Smooth muscle cell of the brain vasculature (primary cell): Measurements from ENCODE around the gene GRM8.
"Not testable (repeated sequence)": the region's sequence is repeated elsewhere in the genome, so short reads cannot be mapped to it uniquely, and the experiment has no call there.

Experiments
- DNase-seq: peaks from one replicate; pipeline ENCODE4 v3.0.0-alpha.2; 2012; ENCODE audit warnings: low read depth, low spot score

GRM8 gene

DNA sequence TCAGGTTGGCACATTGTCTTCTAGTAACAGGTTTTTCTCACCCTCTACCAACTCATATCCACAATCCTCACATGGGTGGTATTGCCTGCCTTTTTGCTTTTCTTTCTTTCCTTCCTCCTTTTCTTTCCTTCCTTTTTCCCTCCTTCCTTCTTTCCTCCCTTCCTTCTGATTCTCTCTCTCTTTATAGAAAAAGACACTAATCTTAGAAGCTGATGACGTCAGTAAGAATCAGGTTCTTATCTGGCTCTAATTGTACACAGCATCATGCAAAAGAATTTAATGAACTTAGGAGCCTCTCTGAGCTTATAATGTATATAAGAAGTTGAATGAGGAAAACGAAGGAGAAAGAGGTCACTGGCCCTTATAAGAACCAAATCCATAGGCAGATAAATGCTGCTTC is 328.3 kb downstream of the GRM8 start:
- no peak for DNase-seq

DNA sequence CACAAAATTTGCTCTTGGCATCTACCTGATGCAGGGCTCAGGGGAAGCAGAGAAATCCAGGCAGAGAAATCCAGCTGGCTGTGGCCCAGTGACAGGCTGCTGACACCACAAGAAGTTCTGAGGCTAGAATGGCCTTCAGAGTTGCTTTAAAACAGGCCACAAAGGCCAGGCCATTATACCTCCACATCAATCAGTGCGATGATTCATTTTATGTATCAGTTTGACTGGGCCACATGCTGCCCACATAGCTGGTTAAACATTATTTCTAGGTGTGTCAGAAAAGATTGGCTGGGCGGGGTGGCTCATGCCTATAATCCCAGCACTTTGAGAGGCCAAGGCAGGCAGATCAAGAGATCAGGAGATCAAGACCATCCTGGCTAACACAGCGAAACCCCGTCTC is 341.1 kb downstream of the GRM8 start:
- DNase-seq = not testable (repeated sequence)

DNA sequence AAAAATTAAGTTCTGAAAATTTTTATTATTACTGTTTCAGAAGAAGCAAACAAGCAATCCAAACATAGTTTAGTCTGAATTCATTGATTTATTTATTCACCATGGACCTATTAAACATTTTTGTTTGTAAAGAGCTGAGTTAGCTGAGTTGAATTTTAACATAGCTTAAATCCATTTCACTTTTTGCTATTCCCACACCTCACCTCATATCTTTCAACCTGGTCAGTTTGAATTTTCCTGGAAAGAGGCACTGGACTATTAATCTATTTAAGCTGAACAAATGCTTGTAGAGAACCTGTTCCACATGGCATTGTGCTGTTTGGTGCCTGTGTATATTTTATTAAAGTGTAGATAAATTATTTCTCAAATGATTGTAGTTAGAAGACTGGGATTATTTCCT is 344.2 kb downstream of the GRM8 start:
- DNase-seq = not testable (repeated sequence)

DNA sequence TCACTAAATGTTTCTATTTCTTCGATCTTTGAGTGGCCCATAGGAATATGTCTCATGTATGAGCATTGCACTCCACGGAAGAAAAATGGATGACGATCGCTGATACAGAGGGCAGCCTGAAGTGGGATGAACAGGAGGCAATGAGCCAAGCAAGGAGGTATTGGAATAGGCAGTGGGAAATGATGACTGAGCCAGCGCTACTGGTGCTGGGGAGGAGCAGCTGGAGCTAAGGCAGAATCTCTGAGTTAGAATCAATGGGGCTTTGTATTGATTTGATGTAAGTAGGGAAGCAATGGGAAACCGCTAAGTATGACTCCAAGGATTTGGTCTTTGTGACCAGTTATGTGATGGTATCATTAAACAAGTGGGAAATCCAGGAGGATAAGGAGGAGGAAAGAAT is 345.1 kb downstream of the GRM8 start:
- not testable (repeated sequence) for DNase-seq

DNA sequence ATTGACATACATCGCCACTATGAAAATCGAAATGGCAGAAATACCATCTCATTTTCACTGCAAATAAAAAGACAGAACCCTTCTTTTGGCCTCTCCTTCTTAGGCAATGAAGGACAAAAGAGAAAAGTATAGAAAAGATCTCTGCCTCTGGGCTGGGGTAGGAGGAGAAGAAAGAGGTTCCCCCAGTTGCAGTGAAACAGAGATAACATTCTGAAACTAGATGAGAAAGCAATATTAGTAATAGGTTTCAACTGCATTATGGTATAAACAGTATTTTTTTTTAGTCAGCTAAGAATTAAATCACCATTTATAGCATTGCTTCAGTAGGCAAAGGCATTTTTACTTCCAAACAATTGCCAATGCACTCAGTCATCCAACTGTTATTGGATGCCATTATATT is 347.5 kb downstream of the GRM8 start:
- DNase-seq = not testable (repeated sequence)

DNA sequence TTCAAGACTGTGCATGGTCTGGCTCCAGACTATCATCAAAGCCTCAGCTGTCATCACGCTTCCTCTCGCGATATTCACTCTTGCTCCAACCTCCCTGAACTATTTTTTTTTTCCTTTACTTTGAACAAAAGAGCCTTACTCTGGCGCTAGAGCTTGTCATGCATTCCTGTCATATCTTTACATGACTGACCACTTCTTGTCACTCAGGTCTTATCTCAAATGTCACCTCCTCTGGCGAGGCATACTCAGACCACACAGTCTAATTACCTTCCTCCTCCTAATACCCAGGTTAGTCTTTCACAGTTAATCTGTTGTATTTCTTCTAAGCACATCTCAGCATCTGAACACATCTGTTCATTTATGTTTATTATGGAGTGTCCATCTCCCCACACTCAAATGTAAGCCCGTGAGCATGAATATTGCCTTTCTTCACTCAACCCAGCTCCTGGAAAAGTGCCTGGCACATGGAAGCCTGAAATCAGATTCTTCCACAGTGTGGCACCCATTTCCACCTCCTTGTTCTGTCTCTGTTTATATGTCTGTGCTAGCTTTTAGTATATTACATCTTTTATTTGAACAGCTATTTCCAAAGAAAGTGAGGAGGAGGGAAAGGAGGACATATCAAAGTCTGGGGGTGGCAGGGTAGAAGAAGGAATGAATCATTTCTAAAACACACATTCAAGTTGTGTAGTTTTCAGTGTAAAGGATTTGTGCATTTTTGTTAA is 351.5 kb downstream of the GRM8 start:
- DNase-seq = not testable (repeated sequence)

DNA sequence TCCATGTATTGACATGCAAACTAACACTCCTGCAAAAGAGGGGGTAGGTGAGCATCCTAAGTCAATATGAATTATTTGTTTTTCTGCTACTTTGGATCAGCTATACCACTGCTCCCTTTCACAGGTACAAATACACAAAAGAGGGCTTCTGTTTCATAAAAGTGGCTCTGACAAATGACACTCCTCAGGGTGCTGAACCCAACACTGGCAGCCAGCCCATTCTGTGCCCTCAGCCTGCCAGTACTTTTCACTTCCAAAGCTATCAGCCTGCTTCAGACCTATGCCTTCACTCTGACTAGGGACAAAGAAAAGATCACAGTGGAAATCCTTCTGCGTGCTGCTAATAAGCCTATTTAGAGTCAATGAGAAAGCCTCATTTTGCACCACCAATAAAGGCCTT is 364.8 kb downstream of the GRM8 start:
- not testable (repeated sequence) for DNase-seq

DNA sequence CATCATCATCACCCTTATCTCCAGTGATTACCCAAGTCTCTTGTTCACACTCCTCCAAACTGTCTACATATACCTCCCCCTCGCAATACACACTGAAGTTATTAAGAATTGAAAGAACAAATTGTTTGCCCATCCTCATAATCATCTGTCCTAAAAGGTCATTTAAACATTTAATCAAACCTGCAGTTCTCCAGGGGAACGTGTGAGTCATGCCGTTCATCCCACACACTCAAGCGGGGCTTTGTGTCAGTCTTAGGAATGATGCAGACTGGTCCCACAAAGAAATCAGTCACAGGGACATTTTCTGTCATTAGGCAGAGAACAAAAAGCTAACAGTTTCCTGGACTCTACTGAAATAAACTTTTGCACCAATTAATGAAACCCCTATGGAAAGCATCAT is 365.2 kb downstream of the GRM8 start:
- DNase-seq = not testable (repeated sequence)

DNA sequence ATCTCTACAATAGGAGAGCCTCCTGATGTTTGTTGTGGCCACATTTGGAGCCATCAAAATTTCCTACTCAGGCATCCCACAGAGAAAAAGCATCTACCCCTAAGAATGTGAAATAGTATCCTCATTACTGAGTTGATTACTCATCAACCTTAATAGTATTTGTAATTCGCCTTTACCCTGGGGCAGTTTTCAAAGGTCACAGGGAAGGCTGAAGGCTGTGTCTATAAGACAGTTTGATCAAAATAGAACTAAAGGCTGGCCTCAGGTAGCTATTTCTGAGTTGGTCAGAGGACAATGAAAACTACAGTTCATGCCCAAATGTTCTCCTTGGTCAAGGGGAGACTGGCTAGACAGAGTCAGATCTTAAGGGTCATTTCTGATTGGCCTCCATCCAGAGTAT is 370.0 kb downstream of the GRM8 start:
- DNase-seq = not testable (repeated sequence)

DNA sequence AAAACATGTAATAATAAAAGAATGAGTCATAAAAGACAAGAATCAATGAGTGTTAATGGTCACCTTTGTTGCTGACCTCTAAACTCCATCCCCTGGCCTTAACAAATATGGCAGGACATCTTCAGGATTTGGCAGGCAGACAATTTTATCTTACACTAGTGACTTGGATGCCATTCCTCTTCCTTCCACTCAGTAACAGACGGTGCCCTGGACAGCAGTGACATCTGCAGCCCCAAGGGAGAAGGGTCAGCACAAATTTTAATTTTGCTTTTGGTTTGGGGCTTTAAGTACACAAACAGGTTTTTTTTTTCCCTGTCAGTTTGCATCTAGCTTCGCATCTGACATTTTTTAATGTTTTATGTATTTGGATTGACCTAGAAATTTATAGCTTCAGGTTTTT is 370.8 kb downstream of the GRM8 start:
- not testable (repeated sequence) for DNase-seq

DNA sequence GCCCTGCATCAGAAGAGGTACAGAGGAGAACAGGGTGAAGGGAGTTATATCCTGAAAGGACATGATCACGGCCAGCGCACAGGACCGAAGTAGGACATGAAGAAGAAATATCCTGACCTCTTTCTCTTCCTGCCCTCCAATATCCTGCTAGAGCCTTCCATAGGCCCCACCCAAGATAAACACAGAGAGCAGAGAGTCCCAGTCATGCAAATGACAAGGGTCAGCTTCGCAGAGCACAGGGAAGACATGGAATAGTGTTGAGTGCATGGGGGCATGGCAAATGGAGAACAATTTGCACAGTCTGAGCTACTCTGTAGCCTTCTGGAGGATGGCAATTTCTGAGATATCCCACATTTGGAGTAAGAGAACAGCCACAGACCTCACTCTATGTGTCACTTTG is 371.4 kb downstream of the GRM8 start:
- no peak for DNase-seq

DNA sequence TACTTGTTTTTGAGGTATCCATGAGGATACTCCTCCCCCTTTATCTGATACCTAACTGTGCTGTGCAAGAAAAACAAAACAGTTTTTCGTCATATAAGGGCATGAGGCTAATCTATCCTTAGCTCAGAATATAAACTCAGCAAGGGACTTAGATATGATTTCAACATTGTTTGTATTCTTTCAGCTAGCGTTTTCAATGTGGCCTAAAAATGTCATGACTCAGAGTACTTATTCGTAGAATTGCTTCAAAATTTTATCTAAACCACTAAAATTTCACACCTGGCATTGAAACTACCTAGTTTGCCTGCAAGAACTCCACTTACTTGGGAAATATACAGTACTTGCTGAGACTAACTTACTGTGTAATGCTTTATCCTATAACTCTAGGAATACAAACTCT is 376.2 kb downstream of the GRM8 start:
- not testable (repeated sequence) for DNase-seq

DNA sequence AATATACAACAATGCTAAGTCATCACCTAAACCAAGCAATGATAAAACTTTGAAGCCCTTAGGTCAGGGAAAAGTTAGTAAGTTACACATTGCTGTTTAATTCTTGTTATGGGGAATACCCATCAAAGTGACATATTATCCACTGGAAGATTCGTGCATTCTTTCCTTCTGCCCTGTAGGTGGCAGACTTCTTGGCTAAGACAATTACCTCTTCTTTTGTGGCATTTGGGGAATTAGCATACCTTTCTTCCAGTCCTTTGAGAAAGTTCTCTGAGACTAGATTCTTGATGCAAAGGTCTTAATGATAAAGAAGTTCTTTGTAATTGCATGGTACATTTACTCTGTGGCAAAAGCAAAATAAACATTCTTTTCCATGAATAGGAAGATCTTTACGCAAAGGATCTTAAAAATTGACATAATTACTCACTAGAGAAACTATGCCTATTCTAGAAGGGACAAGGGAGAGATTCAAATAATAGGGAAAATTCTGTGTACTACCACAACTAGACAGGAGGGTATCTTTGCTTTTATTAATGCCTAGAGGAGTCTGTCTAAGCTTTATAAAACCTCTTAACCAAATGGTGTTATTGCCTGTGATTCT is 395.9 kb downstream of the GRM8 start:
- no peak for DNase-seq

DNA sequence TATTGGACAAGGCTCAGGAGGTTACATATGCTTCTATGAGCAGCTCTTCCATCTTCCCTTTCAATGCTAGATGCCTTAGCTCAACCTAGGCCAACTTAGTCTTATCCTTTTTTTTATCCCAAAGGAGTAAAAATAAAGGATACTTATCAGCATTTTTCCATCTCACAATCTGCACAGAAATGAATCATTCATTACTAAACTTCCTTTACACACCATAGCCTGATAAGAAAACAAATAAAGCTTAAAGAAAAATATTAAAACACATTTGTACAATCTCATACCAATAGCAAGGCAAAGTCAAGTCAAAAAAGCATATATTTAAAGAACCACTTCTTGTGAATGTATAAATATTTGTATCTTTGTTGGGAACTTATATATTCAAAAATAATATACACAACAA is 407.4 kb downstream of the GRM8 start:
- DNase-seq = no peak

DNA sequence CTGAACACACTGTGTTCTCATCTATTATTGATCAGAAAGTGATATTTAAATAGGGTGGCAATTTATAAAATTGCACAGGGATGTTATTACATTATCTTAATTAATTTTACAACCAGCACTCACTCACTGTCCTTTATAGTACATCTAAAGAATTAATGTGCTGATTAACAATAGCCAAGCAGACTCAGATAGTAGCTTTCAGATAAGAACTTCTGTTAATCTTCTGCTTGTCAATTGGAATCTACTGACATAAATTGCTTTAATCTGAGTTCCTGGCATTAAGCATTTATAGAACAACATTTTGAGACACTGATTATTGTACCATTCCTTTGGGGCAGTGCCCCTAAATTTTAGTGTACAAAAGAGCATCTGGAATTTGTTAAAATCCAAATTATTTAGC is 408.9 kb downstream of the GRM8 start:
- no peak for DNase-seq

DNA sequence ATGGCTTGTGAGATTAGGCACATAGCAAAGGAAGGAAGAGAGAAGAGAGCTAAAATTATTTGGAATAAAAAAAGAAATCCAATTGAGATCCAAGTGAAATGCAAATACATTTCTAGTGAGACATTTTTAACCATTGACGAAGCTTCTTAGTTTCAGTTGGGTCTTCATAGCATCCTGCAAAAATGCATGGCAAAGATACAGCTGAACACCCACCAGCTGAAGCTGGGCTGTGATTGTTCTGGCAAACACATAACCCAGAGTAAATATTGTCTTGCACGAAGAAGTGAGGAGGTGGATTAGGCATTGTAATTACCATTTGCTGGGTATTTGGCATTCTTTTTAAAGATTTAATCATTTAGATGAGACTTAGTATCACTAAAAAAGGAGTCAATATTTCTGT is 409.4 kb downstream of the GRM8 start:
- no peak for DNase-seq

DNA sequence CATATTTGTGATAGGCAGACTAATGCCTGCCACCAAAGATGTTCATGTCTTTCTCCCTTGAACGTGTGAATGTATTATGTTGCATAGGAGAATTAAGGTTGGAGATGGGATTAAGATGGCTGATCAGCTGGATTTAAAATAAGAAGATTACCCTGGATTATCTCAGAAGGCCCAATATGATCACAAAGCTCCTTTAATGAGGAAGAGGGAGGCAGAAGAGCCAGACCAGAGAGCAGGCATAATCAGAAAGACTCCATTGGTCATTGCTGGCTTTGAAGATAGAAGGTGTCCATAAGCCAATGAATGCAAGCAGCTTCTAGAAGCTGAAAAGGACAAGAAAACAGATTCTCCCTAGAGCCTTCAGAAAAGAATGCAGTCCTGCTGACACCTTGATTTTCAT is 410.3 kb downstream of the GRM8 start:
- no peak for DNase-seq

DNA sequence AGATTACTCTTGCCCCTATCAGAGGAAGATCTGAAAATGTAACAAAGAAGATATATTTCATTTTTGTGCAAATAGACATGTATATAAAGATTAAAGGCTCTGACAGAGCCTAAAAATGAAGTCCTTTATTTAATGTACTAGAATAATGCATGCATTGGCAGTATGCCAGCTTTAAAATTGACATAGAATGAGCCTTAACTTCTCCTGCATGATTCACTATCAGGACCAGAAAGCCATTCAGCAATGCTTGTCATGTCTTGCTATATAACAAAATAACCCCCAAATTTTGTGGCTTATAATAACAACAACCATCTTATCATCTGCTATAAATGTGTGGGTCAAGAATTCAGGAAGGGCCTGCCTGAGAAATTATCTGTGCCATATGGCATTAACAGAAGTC is 411.9 kb downstream of the GRM8 start:
- no peak for DNase-seq

DNA sequence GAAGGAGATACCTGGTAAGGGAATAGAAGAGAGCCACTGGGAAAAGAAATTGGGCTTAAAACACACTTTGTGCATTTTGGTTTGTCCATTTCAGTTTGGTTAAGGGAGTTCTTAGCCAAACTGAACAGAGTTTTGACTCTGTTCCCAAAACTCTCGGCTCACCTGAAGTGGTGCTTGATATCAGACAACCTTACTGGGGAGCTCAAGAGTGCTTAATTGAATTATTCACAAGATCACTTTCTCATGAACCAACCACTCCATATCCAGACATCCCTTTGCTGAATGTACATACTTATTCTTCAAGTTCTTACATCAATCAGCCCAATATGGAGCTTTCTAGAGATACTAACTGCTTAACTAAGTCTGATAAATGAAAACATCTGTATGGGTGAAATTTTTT is 413.1 kb downstream of the GRM8 start:
- DNase-seq = no peak

DNA sequence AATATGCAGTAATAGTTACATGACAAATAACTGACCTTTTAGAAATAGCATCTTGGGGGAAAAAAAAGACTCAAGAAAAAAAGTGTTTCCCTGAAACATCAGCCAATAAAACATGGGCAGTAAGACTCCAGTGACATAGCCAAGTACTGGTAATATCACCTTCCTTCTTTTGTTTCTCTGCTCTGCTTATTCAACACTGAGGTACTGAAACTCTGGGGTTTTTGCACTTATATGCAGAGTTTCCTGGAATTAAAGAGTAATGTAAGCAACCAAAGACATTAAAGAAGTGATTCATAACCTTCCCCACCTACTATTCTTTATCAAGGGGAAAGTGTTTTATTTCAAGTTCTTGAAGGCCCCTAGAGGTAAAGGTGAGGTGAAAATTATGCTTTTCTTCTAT is 414.5 kb downstream of the GRM8 start:
- no peak for DNase-seq

DNA sequence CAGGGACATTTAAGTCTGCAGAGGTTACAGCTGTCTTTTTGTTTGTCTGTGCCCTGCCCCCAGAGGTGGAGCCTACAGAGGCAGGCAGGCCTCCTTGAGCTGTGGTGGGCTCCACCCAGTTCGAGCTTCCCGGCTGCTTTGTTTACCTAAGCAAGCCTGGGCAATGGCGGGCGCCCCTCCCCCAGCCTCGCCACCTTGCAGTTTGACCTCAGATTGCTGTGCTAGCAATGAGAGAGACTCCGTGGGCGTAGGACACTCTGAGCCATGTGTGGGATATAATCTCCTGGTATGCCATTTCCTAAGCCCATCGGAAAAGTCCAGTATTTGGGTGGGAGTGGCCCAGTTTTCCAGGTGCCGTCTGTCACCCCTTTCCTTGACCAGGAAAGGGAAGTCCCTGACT is 421.5 kb downstream of the GRM8 start:
- not testable (repeated sequence) for DNase-seq

DNA sequence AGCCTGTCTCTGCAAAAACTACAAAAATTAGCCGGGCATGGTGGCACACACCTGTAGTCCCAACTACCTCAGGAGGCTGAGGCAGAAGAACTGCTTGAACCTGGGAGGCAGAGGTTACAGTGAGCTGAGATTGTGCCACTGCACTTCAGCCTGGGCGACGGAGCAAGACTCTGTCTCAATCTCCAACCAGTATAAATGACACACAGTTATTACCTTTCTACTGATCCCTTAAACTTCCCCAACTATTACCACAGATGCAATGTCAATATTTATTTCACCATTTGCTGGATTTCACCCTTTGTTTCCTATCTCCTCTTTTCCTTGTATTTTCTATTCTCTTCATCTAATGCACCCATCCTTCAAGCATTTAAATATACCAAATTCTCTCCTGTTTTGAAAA is 431.8 kb downstream of the GRM8 start:
- no peak for DNase-seq

DNA sequence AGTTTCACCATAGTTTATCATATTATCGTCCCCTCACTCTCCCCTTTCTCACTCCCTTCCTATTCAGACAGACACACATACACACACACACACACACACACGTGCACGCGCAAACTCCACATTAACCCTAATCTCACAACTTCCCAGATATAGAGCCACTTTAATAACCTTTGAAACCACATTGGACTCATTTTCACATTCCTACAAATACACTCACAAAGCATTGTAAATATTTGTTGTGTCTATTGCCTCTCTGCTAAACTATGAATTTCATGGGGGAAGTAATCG is 433.6 kb downstream of the GRM8 start:
- DNase-seq = no peak
